GM12878 (cell line): ENCODE measurements around the gene MPC1. TPM values are rescaled to one million over a fixed set of nuclear protein-coding genes. Genes with fewer than 3 reads are reported as not detected.

Experiments used
- ATAC-seq: fragments of 200-7000 bp; cut with Tn5 transposase; 3 replicates; pipeline ENCODE4 v1.9.1; 2020; ENCODE audit warnings: mild to moderate bottlenecking, moderate library complexity
- BruUV-seq: library from RNA; stranded (reverse); fragments of 400-500 nt; replicated peaks from 2 replicates; lab custom pipeline; 2021; lab: Mats Ljungman, UMichigan
- CTCF ChIA-PET: fragments of 300-600 bp; sonication (Branson Sonifier 250); formaldehyde crosslinking; extraction: SDS; loops from one replicate; lab custom pipeline; 2021; ENCODE audit warnings: inconsistent platforms; lab: Yijun Ruan, JAX
- POLR2A ChIA-PET: fragments of 350-600 bp; formaldehyde crosslinking; extraction: SDS; loops from one replicate; lab custom pipeline; 2021; ENCODE audit warnings: inconsistent platforms; lab: Charles Lee
- RAD21 ChIA-PET: fragments of 300-600 bp; sonication (Branson Sonifier 250); formaldehyde crosslinking; loops from one replicate; lab custom pipeline; 2023; ENCODE audit warnings: antibody characterized with exemption; ENCODE audit not compliant: unreplicated experiment; lab: Charles Lee
- SMC1A ChIA-PET: fragments of 300-600 bp; sonication (Branson Sonifier 250); formaldehyde crosslinking; loops from one replicate; lab custom pipeline; 2023; ENCODE audit not compliant: unreplicated experiment, uncharacterized antibody; lab: Charles Lee
- DNase-seq: peaks from one replicate; pipeline ENCODE4 v3.0.0-alpha.2; 2011; ENCODE audit warnings: low read depth, low spot score
- FAIRE-seq: peaks from 3 replicates; lab custom pipeline; 2011; peaks lifted over from hg19 to GRCh38; lab: Jason Lieb, UNC
- H2AFZ ChIP-seq: 2 replicates; pipeline ENCODE4 v1.6.0; 2011; ENCODE audit warnings: low read depth, low read length, control low read depth; ENCODE audit not compliant: control insufficient read depth
- H3K27ac ChIP-seq: 2 replicates; pipeline ENCODE4 v1.5.1; 2011; ENCODE audit warnings: control low read depth; ENCODE audit not compliant: control insufficient read depth, insufficient read depth
- H3K27me3 ChIP-seq, 2 experiments: replicated peaks in 1 of 2; 2 replicates each; pipeline versions ENCODE4 v1.6.0 to v1.6.1; 2011; ENCODE audit warnings: low read length in 1 of 2; ENCODE audit not compliant: control insufficient read depth in 2 of 2, insufficient read depth in 2 of 2
- H3K36me3 ChIP-seq, 2 experiments: 2 replicates each; pipeline ENCODE4 v1.5.1; 2011; ENCODE audit warnings: low read length in 1 of 2; ENCODE audit not compliant: control insufficient read depth in 2 of 2, insufficient read depth in 2 of 2
- H3K4me1 ChIP-seq: 2 replicates; pipeline ENCODE4 v1.6.1; 2011; ENCODE audit warnings: mild to moderate bottlenecking, low read length, moderate library complexity, mixed read lengths; ENCODE audit not compliant: control insufficient read depth, insufficient read depth
- H3K4me2 ChIP-seq: 2 replicates; pipeline ENCODE4 v1.6.0; 2011; ENCODE audit warnings: control low read depth; ENCODE audit not compliant: control insufficient read depth, insufficient read depth
- H3K4me3 ChIP-seq: fragments of 200-600 bp; sonication (generic); 2 replicates; pipeline ENCODE4 v1.5.1; 2016
- H3K79me2 ChIP-seq: 2 replicates; pipeline ENCODE4 v1.6.0; 2011; ENCODE audit warnings: low read length; ENCODE audit not compliant: control insufficient read depth, insufficient read depth
- H3K9ac ChIP-seq: 2 replicates; pipeline ENCODE4 v1.8.0; 2011; ENCODE audit warnings: low read length, control low read depth, mixed read lengths; ENCODE audit not compliant: control insufficient read depth, insufficient read depth
- H3K9me3 ChIP-seq: replicated peaks from 3 replicates; pipeline ENCODE4 v1.5.1; 2011; ENCODE audit warnings: mild to moderate bottlenecking, low read length; ENCODE audit not compliant: control insufficient read depth, insufficient read depth
- H4K20me1 ChIP-seq: 2 replicates; pipeline ENCODE4 v1.6.0; 2011; ENCODE audit not compliant: control insufficient read depth, insufficient read depth
- IRF5 ChIP-seq: fragments of 450-650 bp; IDR thresholded peaks from 2 replicates; pipeline ENCODE4 v1.6.1; 2017; ENCODE audit warnings: borderline replicate concordance
- MYB ChIP-seq: fragments of 150-350 bp; IDR thresholded peaks from 2 replicates; pipeline ENCODE4 v1.6.1; 2014; ENCODE audit warnings: mild to moderate bottlenecking, low read depth, low read length, borderline replicate concordance
- MYC ChIP-seq: IDR thresholded peaks from 2 replicates; pipeline ENCODE4 v1.6.1; 2011; ENCODE audit warnings: mild to moderate bottlenecking, low read length, moderate library complexity, inconsistent platforms; ENCODE audit not compliant: insufficient read depth, insufficient replicate concordance, insufficient read length, severe bottlenecking
- PBX3 ChIP-seq: IDR thresholded peaks from 2 replicates; pipeline ENCODE4 v1.6.1; 2011; ENCODE audit warnings: mild to moderate bottlenecking, low read depth, low read length, moderate library complexity; ENCODE audit not compliant: insufficient replicate concordance
- POU2F2 ChIP-seq: IDR thresholded peaks from 3 replicates; pipeline ENCODE4 v1.6.1; 2011; ENCODE audit warnings: low read depth, mild to moderate bottlenecking, low read length, borderline replicate concordance
- SMARCA5 ChIP-seq: fragments of 450-650 bp; IDR thresholded peaks from 2 replicates; pipeline ENCODE4 v1.6.1; 2017; ENCODE audit warnings: mild to moderate bottlenecking
- ZNF592 ChIP-seq: fragments of 450-650 bp; IDR thresholded peaks from 2 replicates; pipeline ENCODE4 v1.6.1; 2017; ENCODE audit warnings: mild to moderate bottlenecking, moderate library complexity
- WGBS: methylation state at CpG from one replicate; pipeline ENCODE4 v1.1.6; 2016; ENCODE audit warnings: low lambda C conversion rate; ENCODE audit not compliant: insufficient replicate concordance, insufficient coverage; ENCODE audit errors: missing lambda C conversion rate; 5-methylcytosine and 5-hydroxymethylcytosine counted together
- in situ Hi-C: fragments of 300-500 bp; cut with MboI; formaldehyde crosslinking; loops from 9 replicates; pipeline ENCODE4 v1.14.3; 2018; ENCODE audit warnings: mixed read lengths
- intact Hi-C: fragments of 100-400 bp; cut with micrococcal nuclease; formaldehyde crosslinking; loops from one replicate; pipeline ENCODE4 v1.14.2; 2022; ENCODE audit not compliant: unreplicated experiment
- polyA plus RNA-seq, 11 experiments: library from polyadenylated mRNA; depleted of rRNA in 4 of 11; unstranded in 6 of 11; stranded (reverse) in 5 of 11; fragments of >200 nt; fragmentation: Nextera tagmentation in 4 of 11; fragmentation: Illumina TruSeq in 1 of 11; extraction: Ambion mirVana in 4 of 11; extraction: Trizol in 1 of 11; gene quantifications; 1 replicate in 1 of 11; 2 replicates in 10 of 11; pipeline versions ENCODE4 v1.2.1 to v1.2.3, GENCODE V29; 2011 to 2016; ENCODE audit warnings: inconsistent platforms in 2 of 11, missing spikeins in 2 of 11, low read depth in 1 of 11
- total RNA-seq, 4 experiments: library from RNA; depleted of rRNA in 3 of 4; stranded (reverse); fragments of >200 nt in 3 of 4; fragmentation: Illumina TruSeq in 1 of 4; extraction: Trizol in 1 of 4; gene quantifications; 2 replicates each; pipeline versions ENCODE4 v1.2.1 to v1.2.3, GENCODE V29; 2013 to 2021

The MPC1 gene
- total and polyA plus RNA-seq, 10 of the 15 experiments (the other 5 are each of a cell fraction or from before 2014, with no cell fraction given): 53.2 to 177 (median 78.8) TPM

GRCh38 chr6:166386111-166386510, 3.4 kb upstream of the MPC1 start:
- intact Hi-C loops (no loop called here), in situ Hi-C loops (loop anchor here (5.0 kb wide), 1 partner anchor 109 kb away; no protein-coding TSS in a partner anchor)
- no peak overlapping the region for H3K4me2 ChIP-seq
- H3K4me3 ChIP-seq: no peak overlapping the region
- H3K9me3 ChIP-seq: no peaks in the 10 kb centered on the region
- CTCF ChIA-PET: interaction anchor here (1.1 to 7.2 kb wide), 4 partner anchors 14 to 73 kb away, joined by 3 to 51 read pairs (median 13); no protein-coding TSS in a partner anchor
- peaks cover 5% of the 10 kb centered on the region for H3K4me1 ChIP-seq
- ATAC-seq: no peak
- no peaks in the 10 kb centered on the region for H3K27me3 ChIP-seq
- RAD21 ChIA-PET: interaction anchor here (0.7 kb wide), 1 partner anchor 15 kb away, joined by 3 read pairs; no protein-coding TSS in a partner anchor
- SMC1A ChIA-PET: interaction anchor here (1.2 to 3.0 kb wide), 4 partner anchors 14 to 105 kb away, joined by 4 to 16 read pairs (median 5); no protein-coding TSS in a partner anchor
- WGBS: 96% methylated on average over 9 of the region's 9 CpGs
- TF ChIP-seq MYC (no peak), SMARCA5 (no peak), PBX3 (no peak), IRF5 (no peak), POU2F2 (no peak), MYB (no peak), ZNF592 (no peak)
- POLR2A ChIA-PET: no interaction called here
- no peak for DNase-seq
- no peak for FAIRE-seq
- no peak overlapping the region for H3K9ac ChIP-seq
- peaks cover 18% of the 10 kb centered on the region for H3K79me2 ChIP-seq
- no peak overlapping the region for H3K27ac ChIP-seq
- no peak overlapping the region for H2AFZ ChIP-seq
- H3K36me3 ChIP-seq: no peaks in the 10 kb centered on the region
- no TSS peak for BruUV-seq
- H4K20me1 ChIP-seq: no peaks in the 10 kb centered on the region
